DND-41 (cell line): Measurements from ENCODE around the gene TRAK1.

Experiments
- ATAC-seq: fragments of 200-7000 bp; cut with Tn5 transposase; 3 replicates; pipeline ENCODE4 v1.9.1; 2021; ENCODE audit warnings: low read depth; ENCODE audit not compliant: insufficient read depth
- DNase-seq: peaks from one replicate; pipeline ENCODE4 v3.0.0-alpha.2; 2020
- H2AFZ ChIP-seq: 2 replicates; pipeline ENCODE4 v1.6.0; 2012; ENCODE audit warnings: low read depth, low read length
- H3K27ac ChIP-seq: 2 replicates; pipeline ENCODE4 v1.5.1; 2012; ENCODE audit warnings: low read length, inconsistent platforms
- H3K27me3 ChIP-seq: fragments of 200-600 bp; sonication (generic); 2 replicates; pipeline ENCODE4 v1.6.0; 2012; ENCODE audit warnings: low read length, mild to moderate bottlenecking, inconsistent platforms; ENCODE audit not compliant: insufficient read depth, poor library complexity
- H3K36me3 ChIP-seq: 2 replicates; pipeline ENCODE4 v1.5.1; 2012; ENCODE audit warnings: low read length, inconsistent platforms; ENCODE audit not compliant: insufficient read depth
- H3K4me1 ChIP-seq: 2 replicates; pipeline ENCODE4 v1.5.1; 2012; ENCODE audit warnings: mild to moderate bottlenecking, low read length; ENCODE audit not compliant: insufficient read depth
- H3K4me2 ChIP-seq: 2 replicates; pipeline ENCODE4 v1.6.0; 2012; ENCODE audit warnings: mild to moderate bottlenecking, moderate library complexity, low read length, inconsistent platforms; ENCODE audit not compliant: insufficient read depth
- H3K4me3 ChIP-seq, 2 experiments: fragments of 200-600 bp in 1 of 2; shearing (Covaris generic) in 1 of 2; 2 replicates each; pipeline ENCODE4 v1.5.1; 2012 to 2016; ENCODE audit warnings: inconsistent platforms in 2 of 2, low read length in 2 of 2, mild to moderate bottlenecking in 2 of 2, low read depth in 1 of 2, moderate library complexity in 1 of 2
- H3K79me2 ChIP-seq: 2 replicates; pipeline ENCODE4 v1.6.0; 2012; ENCODE audit warnings: low read length, inconsistent platforms; ENCODE audit not compliant: insufficient read depth
- H3K9ac ChIP-seq: 2 replicates; pipeline ENCODE4 v1.6.0; 2012; ENCODE audit warnings: low read depth, mild to moderate bottlenecking, inconsistent platforms, low read length, moderate library complexity
- H3K9me3 ChIP-seq: 2 replicates; pipeline ENCODE4 v1.5.1; 2012; ENCODE audit warnings: low read length, moderate library complexity, mild to moderate bottlenecking, inconsistent platforms; ENCODE audit not compliant: insufficient read depth, severe bottlenecking
- H4K20me1 ChIP-seq: 2 replicates; pipeline ENCODE4 v1.6.0; 2012; ENCODE audit warnings: low read length; ENCODE audit not compliant: insufficient read depth
- EZH2 ChIP-seq: IDR thresholded peaks from 3 replicates; pipeline ENCODE4 v1.6.1; 2012; ENCODE audit warnings: borderline replicate concordance, low read depth, mild to moderate bottlenecking, moderate library complexity, low read length, inconsistent platforms; ENCODE audit not compliant: severe bottlenecking
- TF ChIP-seq, protein P1 (sequence below): IDR thresholded peaks from 2 replicates; pipeline ENCODE4 v1.5.1; 2012; ENCODE audit warnings: borderline replicate concordance, low read length, moderate library complexity, mild to moderate bottlenecking; ENCODE audit not compliant: poor library complexity, severe bottlenecking; ENCODE audit errors: extremely low read depth

Gene TRAK1

DNA sequence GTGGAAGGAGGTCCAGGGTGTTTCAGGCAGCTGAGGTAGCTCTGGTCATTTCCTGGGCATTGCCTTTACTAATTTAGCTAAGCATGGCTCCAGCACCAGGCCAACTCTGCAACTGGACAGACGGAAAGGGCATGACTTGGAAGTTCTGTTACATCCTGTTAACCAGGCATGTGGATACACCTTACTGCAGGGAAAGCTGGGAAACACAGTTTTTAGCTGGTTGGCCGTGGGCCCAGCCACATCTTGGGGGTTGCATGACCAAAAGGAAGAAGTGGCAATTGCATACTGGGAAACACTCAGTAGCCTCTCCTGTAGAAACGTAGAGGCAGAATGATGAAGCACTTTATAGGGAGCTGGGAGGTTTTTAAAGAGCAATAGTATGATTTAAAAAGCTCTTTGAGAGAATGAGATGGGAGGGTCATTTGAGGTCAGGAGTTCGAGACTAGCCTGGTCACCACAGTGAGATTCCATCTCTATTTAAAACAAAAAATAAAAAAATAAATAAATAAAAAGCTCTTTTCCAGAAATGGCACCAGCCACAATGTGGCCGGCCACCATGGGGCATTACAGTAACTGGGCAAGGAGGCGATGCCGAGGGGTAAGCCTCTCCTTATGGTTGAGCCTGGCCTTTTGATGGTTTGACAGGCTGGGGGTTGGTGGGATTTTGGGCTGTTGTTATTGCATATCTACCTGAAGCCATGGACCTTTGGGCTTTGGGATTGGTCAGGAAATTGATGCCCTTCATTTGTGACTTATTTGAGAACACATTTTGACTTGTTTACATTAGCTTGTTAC, 28.6 kb downstream of the TRAK1 start:
- Histone ChIP-seq H3K9me3 (no peaks in the 10 kb centered on the region), H4K20me1 (peaks cover 3% of the 10 kb centered on the region; the same call in 1 of the 2 replicates), H3K27ac (no peak overlapping the region), H3K4me3 (no peak overlapping the region), H3K79me2 (no peaks in the 10 kb centered on the region), H3K4me2 (no peak overlapping the region), H3K36me3 (no peaks in the 10 kb centered on the region), H3K9ac (no peak overlapping the region), H3K27me3 (no peaks in the 10 kb centered on the region), H3K4me1 (no peaks in the 10 kb centered on the region), H2AFZ (no peak overlapping the region)
- no peak for DNase-seq
- ATAC-seq: no peak
- no peak for TF ChIP-seq EZH2
- TF ChIP-seq, protein P1, sequence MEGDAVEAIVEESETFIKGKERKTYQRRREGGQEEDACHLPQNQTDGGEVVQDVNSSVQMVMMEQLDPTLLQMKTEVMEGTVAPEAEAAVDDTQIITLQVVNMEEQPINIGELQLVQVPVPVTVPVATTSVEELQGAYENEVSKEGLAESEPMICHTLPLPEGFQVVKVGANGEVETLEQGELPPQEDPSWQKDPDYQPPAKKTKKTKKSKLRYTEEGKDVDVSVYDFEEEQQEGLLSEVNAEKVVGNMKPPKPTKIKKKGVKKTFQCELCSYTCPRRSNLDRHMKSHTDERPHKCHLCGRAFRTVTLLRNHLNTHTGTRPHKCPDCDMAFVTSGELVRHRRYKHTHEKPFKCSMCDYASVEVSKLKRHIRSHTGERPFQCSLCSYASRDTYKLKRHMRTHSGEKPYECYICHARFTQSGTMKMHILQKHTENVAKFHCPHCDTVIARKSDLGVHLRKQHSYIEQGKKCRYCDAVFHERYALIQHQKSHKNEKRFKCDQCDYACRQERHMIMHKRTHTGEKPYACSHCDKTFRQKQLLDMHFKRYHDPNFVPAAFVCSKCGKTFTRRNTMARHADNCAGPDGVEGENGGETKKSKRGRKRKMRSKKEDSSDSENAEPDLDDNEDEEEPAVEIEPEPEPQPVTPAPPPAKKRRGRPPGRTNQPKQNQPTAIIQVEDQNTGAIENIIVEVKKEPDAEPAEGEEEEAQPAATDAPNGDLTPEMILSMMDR: no peak

DNA sequence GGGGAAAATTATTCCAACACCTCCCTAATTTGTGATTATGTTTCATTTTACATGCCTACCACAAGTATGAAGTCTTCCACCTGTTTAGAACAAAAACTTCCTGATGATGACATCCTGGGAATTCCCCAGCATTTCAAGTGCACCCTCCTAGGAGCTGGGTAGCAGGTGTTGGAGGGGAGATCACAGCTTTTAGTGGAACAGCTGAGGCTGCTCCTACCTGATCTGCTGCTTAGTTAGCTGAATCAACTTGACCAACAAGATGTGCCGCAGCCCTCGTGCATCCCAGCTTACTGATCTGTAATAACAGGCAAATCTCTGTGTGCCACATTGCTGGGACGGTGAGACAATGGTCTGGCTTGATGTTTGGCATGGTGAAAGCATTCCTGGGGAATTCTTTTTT, 29.7 kb downstream of the TRAK1 start:
- Histone ChIP-seq H3K4me3 (no peak overlapping the region), H2AFZ (no peak overlapping the region), H4K20me1 (no peaks in the 10 kb centered on the region), H3K9ac (no peak overlapping the region), H3K36me3 (no peaks in the 10 kb centered on the region), H3K79me2 (no peaks in the 10 kb centered on the region), H3K4me1 (no peaks in the 10 kb centered on the region), H3K27ac (no peak overlapping the region), H3K4me2 (no peak overlapping the region), H3K9me3 (no peaks in the 10 kb centered on the region), H3K27me3 (no peaks in the 10 kb centered on the region)
- TF ChIP-seq, protein P1: no peak
- TF ChIP-seq EZH2: no peak
- DNase-seq: no peak
- ATAC-seq: no peak

DNA sequence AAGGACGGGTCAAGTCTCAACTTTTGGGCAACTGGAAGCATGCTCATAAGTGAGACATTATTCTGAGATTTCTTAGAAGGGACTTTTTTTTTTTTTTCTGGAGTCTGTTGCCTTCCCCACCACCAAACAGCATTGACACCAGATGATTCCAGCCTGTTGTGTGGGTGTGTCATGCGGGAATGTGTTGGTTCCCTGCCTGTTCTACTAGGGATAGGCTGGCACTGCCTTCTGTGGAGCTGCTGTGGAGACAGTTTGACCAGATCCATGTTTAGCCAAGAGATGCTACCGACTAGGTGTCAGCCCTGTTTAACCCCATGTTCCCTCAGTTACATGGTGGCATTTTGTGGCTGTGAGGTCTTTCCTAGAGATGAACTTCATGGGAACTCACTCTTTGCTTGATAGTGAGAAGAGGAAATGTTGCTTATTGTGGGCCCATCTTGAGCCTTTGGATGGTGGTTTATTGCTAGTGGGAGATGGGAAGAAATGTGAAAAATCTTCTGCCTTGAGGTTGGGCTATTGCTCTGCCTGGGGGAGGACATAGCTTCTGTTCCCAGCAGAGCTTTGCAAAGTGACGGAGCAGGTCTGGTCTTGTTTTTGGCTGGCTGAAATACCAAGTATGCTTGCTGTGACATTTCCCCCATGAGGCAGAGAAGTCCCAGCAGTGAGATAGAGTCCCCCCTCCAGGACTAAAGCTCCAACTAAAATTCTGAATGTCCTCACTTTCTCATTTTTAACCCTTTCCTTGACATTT, 31.3 kb downstream of the TRAK1 start:
- no peak overlapping the region for H3K4me2 ChIP-seq
- ATAC-seq (no peak), DNase-seq (no peak)
- H3K27ac ChIP-seq: no peak overlapping the region
- H3K4me3 ChIP-seq: no peak overlapping the region
- H3K27me3 ChIP-seq: no peaks in the 10 kb centered on the region
- H3K4me1 ChIP-seq: no peaks in the 10 kb centered on the region
- H3K9me3 ChIP-seq: no peaks in the 10 kb centered on the region
- H3K36me3 ChIP-seq: no peaks in the 10 kb centered on the region
- TF ChIP-seq, protein P1: no peak
- no peak for TF ChIP-seq EZH2
- no peaks in the 10 kb centered on the region for H3K79me2 ChIP-seq
- no peak overlapping the region for H3K9ac ChIP-seq
- no peak overlapping the region for H2AFZ ChIP-seq
- no peaks in the 10 kb centered on the region for H4K20me1 ChIP-seq
